ENCODE results near the gene ADGRE2.
"Not testable (repeated sequence)": the region's sequence is repeated elsewhere in the genome, so short reads cannot be mapped to it uniquely, and the experiment has no call there.

ADGRE2 gene

GRCh38 chr19:14777645-14778044 is 715 bp downstream of the ADGRE2 start:
- DNase-seq = not testable (repeated sequence)

- no peak for DNase-seq
These were observed 2.3 kb downstream of the ADGRE2 start for GRCh38 chr19:14775869-14776586.

- DNase-seq = peak; percentile 40
These were observed 3.0 kb downstream of the ADGRE2 start for GRCh38 chr19:14775326-14775725.

DNA sequence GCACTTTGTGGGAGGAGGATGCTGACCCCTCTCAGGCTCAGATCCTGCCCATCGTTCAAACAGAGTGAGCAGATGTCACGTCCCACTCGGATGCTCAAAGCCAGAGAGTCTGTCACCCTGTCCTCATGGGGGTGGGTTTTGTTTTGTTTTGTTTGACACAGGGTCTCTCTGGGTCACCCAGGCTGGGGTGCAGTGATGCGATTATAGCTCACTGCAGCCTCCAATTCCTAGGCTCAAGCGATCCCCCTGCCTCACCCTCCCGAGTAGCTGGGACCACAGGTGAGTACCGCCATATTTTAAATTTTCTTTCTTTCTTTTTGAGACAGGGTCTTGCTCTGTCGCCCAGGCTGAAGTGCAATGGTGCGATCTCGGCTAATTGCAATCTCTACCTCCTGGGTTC is 4.0 kb downstream of the ADGRE2 start:
- DNase-seq = peak; percentile 30

DNA sequence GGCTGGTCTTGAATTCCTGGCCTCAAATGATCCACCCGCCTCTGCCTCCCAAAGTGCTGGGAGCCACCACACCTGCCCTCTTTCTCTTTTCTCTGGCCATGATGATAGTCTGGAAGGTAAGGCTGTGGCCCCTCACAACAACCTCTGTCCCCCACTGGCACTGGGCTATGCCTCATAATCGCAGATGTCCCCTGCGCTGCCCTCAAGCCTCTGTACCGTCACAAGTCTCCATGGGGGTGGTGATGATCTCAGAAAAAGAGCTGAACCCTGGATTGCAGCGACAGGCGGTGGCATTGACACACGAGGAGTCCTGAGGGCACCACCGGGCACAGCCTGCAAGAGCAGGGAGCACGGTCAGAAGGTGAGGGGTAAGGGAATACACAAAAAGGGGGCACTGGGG is 4.6 kb downstream of the ADGRE2 start:
- peak; percentile 25 for DNase-seq

GRCh38 chr19:14772995-14773394 is 5.4 kb downstream of the ADGRE2 start:
- no peak for DNase-seq

DNA sequence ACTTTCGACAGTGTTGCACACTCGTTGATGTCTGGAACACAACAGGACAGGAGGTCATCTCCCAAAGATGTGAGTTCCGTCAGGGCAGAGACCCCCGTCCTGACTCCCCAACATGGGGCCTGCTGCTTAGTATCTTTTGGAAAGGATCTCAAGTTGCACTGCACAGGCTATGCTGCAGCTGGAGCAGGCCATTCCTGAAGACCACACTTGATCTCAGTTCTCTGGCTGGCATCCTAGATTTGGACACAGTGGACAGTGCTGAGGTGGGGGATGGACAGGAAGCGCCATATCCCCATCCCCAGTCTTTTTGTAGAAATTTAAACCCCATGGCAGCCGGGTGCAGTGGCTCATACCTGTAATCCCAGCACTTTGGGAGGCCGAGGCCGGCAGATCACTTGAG is 5.9 kb downstream of the ADGRE2 start:
- DNase-seq = no peak

DNA sequence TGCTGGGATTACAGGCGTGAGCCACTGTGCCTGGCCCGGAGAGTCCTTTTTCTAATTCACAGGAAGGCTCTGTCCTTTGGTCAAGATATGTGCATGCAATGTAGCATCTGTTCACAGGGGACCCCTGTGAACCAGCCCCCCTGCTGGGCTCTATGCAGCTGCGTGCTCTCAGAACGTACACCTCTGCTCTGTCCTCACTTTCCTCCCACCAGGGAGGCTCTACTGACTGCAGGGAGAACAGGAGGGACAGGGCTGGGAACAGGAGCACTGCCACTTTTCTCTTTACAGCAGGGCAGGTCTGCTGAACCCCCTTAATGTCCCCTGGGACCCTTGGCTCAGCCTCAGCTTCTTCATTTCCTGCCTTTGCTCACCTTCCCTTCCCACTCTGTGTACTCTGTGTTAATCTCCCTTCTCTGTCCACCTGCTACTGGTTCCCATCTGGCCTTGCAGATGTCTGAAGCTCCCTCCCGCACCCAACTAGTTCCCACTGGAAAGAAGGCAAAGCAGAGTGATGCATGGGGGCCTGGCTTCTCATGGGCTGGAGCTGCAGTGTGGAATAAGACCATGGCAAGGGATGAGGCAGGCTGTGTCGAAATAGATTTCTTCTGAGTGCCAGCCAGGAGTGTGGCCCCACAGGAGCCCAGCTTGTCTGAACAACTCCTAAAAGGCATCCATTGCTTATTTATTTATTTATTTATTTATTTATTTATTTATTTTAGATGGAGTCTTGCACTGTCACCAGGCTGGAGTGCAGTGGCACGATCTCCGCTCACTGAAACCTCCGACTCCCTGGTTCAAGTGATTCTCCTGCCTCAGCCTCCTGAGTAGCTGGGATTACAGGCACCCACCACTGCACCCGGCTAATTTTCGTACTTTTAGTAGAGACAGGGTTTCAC is 7.2 kb downstream of the ADGRE2 start:
- DNase-seq = no peak

DNA sequence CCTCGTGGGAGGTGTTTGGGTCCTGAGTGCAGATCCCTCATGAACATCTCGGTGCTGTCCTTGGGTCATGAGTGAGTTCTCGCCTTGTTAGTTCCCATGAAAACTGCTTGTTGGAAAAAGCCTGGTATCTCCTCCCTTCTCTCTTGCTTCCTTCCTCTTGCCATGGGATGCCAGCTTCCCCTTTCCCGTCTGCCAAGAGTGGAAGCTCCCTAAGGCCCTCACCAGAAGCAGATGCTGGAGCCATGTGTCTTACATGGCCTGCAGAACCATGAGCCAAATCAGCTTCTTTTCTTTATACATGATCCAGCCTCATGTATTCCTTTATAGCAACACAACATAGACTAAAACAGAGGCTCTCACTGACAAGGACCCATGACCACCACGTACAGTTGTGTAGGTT is 8.2 kb downstream of the ADGRE2 start:
- DNase-seq = peak; percentile 23

DNA sequence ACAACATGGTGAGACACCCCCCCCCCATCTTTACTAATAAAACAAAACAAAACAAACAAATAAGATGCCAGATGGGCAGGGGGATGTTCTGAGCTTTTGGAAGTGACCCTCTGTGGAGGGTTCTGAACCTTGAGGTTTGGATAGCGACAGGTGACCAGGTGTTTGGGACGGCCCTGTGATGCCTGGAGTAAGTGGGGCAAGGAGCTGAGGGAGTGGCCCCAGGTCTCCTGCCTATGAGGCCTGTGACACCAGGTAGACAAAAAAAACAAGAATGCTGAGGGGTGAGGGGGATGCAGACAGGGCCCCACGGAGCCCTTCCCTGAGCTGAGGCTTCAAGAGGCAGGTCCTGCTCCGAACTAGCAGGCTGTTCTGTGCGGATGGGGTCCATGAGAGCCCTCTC is 9.2 kb downstream of the ADGRE2 start:
- DNase-seq = peak; percentile 18

- peak; percentile 23 for DNase-seq
These were observed 10.4 kb downstream of the ADGRE2 start for GRCh38 chr19:14768001-14768400.

DNA sequence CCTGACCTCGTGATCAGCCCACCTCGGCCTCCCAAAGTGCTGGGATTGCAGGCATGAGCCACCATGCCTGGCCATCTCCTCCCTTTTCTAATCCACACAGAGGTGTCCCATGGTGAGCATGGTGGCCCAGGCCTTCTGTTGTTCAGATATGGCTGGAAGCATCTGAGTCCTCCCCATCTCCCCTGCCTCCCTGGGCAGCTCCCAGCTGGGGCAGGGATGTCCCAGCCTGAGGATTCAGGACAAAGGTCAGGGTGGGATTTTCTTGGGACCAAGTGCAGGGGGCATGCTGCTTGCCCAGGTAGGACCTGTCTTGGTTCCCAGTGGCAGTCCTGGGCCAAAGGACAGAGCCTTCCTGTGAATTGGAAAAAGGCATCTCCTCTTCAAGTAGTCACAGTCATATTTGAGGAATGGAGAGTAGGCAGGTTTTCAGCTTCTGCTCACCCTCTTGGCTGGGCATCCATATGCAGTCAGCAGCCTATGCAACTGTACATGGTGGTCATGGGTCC is 10.8 kb downstream of the ADGRE2 start:
- no peak for DNase-seq

- DNase-seq = not testable (repeated sequence)
These were observed 12.5 kb downstream of the ADGRE2 start for GRCh38 chr19:14765841-14766240.

GRCh38 chr19:14765403-14765802 is 13.0 kb downstream of the ADGRE2 start:
- not testable (repeated sequence) for DNase-seq

GRCh38 chr19:14764401-14764800 is 14.0 kb downstream of the ADGRE2 start:
- DNase-seq = no peak

GRCh38 chr19:14763497-14764145 is 14.7 kb downstream of the ADGRE2 start:
- DNase-seq = no peak

GRCh38 chr19:14762111-14762510 is 16.2 kb downstream of the ADGRE2 start:
- no peak for DNase-seq

- DNase-seq = no peak
These were observed 16.8 kb downstream of the ADGRE2 start for GRCh38 chr19:14761607-14762006.

- no peak for DNase-seq
These were observed 19.5 kb downstream of the ADGRE2 start for GRCh38 chr19:14758816-14759215.

DNA sequence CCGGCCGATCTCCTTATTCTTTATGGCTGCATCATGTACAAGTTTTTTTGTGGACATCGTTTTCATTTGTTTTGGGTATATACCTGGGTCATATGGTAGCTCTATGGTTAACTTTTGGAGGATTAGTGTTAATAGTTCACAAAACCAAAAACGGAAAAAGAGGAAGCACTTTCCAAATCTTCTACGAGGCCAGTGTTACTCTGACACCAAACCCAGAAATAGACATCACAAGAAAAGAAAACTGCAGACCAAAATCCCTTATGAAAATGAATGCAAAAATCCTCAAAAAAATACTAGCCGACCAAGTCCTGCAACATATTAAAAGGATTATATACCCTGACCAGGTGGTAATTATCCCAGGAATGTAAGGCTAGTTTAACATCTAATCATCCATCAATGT is 29.8 kb downstream of the ADGRE2 start:
- DNase-seq = no peak

GRCh38 chr19:14746886-14747285 is 31.5 kb downstream of the ADGRE2 start:
- no peak for DNase-seq

GRCh38 chr19:14735915-14736314 is 42.4 kb downstream of the ADGRE2 start:
- no peak for DNase-seq

DNA sequence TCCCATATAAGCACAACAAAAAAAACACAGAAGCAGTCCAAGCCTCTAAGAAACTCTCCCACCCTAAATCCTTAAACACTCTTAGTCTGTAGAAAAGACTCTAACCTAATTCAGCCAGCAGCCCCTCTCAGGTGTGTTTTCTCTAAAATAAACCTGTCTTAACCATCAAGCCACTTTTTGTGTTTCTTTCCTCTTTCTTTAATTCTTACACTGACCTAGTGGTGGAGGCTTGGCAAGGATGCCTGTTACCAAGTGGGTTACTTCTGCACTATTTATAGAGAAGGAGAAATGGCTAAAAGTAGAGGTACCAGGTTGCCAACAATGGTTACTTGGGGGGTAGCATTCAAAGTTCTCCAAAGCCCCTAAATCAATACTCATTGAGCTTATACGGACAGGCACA is 44.8 kb downstream of the ADGRE2 start:
- DNase-seq = no peak

Measured in activated CD8-positive, alpha-beta memory T cell treated with anti-CD3 and anti-CD28 coated beads, Interleukin-2, amount 50 U/mL, for 48 hours (primary cell).